HG02610 (cell line): Measurements from ENCODE around the gene PHLPP1.

ENCODE experiments used
- ATAC-seq: cut with Tn5 transposase; IDR thresholded peaks from one replicate; pipeline ENCODE4 v1.9.1; 2021; ENCODE audit warnings: mild to moderate bottlenecking, moderate library complexity; ENCODE audit not compliant: unreplicated experiment

The PHLPP1 gene

GRCh38 chr18:62717169-62717924, 2.0 kb downstream of the PHLPP1 start:
- no peak for ATAC-seq

- no peak for ATAC-seq
These were observed 2.8 kb downstream of the PHLPP1 start for GRCh38 chr18:62717925-62718800.

GRCh38 chr18:62720048-62720447, 4.7 kb downstream of the PHLPP1 start:
- ATAC-seq, result no peak

GRCh38 chr18:62720766-62721613, 5.6 kb downstream of the PHLPP1 start:
- ATAC-seq, result no peak

GRCh38 chr18:62721839-62722795, 6.8 kb downstream of the PHLPP1 start:
- ATAC-seq, result no peak

GRCh38 chr18:62723666-62724281, 8.4 kb downstream of the PHLPP1 start:
- no peak for ATAC-seq

GRCh38 chr18:62725896-62726295, 10.6 kb downstream of the PHLPP1 start:
- ATAC-seq, result no peak

GRCh38 chr18:62728254-62728653, 12.9 kb downstream of the PHLPP1 start:
- ATAC-seq, result no peak

GRCh38 chr18:62729487-62730386, 14.4 kb downstream of the PHLPP1 start:
- ATAC-seq, result peak; percentile 86

- no peak for ATAC-seq
These were observed 15.6 kb downstream of the PHLPP1 start for GRCh38 chr18:62730941-62731340.

- no peak for ATAC-seq
These were observed 17.3 kb downstream of the PHLPP1 start for GRCh38 chr18:62732617-62733016.

GRCh38 chr18:62734290-62734689, 18.9 kb downstream of the PHLPP1 start:
- ATAC-seq, result no peak

GRCh38 chr18:62735387-62735786, 20.0 kb downstream of the PHLPP1 start:
- ATAC-seq, result no peak

- no peak for ATAC-seq
These were observed 20.9 kb downstream of the PHLPP1 start for GRCh38 chr18:62736077-62736855.

- ATAC-seq, result no peak
These were observed 22.0 kb downstream of the PHLPP1 start for GRCh38 chr18:62737241-62737873.

- ATAC-seq, result no peak
These were observed 23.3 kb downstream of the PHLPP1 start for GRCh38 chr18:62738639-62739038.

- ATAC-seq, result no peak
These were observed 24.6 kb downstream of the PHLPP1 start for GRCh38 chr18:62739911-62740310.
